T-helper 17 cell (primary cell): Measurements from ENCODE around the gene PPM1H. TPM values are rescaled to one million over a fixed set of nuclear protein-coding genes. Genes with fewer than 3 reads are reported as not detected.

Experiments
- ATAC-seq: fragments of 150-1000 bp; cut with Tn5 transposase; 2 replicates; pipeline ENCODE4 v1.10.0; 2021; ENCODE audit warnings: mild to moderate bottlenecking, moderate library complexity
- DNase-seq, 3 donors: peaks; one replicate each; pipeline versions ENCODE4 v3.0.0 to v3.0.0-alpha.2; 2020 to 2021
- H3K9me3 ChIP-seq: one replicate; pipeline ENCODE4 v1.7.0; 2013; ENCODE audit warnings: low read length, mild to moderate bottlenecking; ENCODE audit not compliant: control insufficient read depth, poor library complexity, severe bottlenecking
- H3K27ac Mint-ChIP-seq: one replicate; pipeline ENCODE4 v1.8.0; 2022; ENCODE audit warnings: mild to moderate bottlenecking, moderate library complexity, mixed read lengths
- H3K27me3 Mint-ChIP-seq: one replicate; pipeline ENCODE4 v1.8.0; 2022; ENCODE audit warnings: mixed read lengths
- H3K36me3 Mint-ChIP-seq: one replicate; pipeline ENCODE4 v1.8.0; 2022; ENCODE audit warnings: low read depth, mixed read lengths
- H3K4me1 Mint-ChIP-seq: one replicate; pipeline ENCODE4 v1.8.0; 2022; ENCODE audit warnings: mild to moderate bottlenecking, mixed read lengths
- H3K4me3 Mint-ChIP-seq: one replicate; pipeline ENCODE4 v1.8.0; 2022; ENCODE audit warnings: mild to moderate bottlenecking, moderate library complexity, mixed read lengths
- total RNA-seq, 4 donors: library from RNA in 2 of 4; stranded (reverse) in 2 of 4; gene quantifications; one replicate each; pipeline ENCODE4 v1.2.3 and lab custom pipeline; 2022 to 2026

The PPM1H gene
- total RNA-seq, 2 donors from 2014 or later = 0.31 TPM; not detected in 1

GRCh38 chr12:62654326-62655241 is 280.4 kb downstream of the PPM1H start:
- peak overlapping the region; percentile 59 for H3K4me3 Mint-ChIP-seq
- no peak for ATAC-seq
- no peak for DNase-seq
- no peak overlapping the region for H3K27ac Mint-ChIP-seq
- H3K9me3 ChIP-seq = no peaks in the 10 kb centered on the region
- peaks cover 4% of the 10 kb centered on the region for H3K4me1 Mint-ChIP-seq
- H3K36me3 Mint-ChIP-seq = no peaks in the 10 kb centered on the region
- peaks cover 42% of the 10 kb centered on the region for H3K27me3 Mint-ChIP-seq

- no peak for DNase-seq
- Mint-ChIP-seq H3K27ac (no peak overlapping the region), H3K4me3 (no peak overlapping the region), H3K27me3 (peaks cover 42% of the 10 kb centered on the region), H3K4me1 (peaks cover 4% of the 10 kb centered on the region), H3K36me3 (no peaks in the 10 kb centered on the region)
- no peak for ATAC-seq
- H3K9me3 ChIP-seq = no peaks in the 10 kb centered on the region
Measured at GRCh38 chr12:62653740-62654139, 281.2 kb downstream of the PPM1H start.

- no peak for ATAC-seq
Measured at GRCh38 chr12:62653304-62653703, 281.6 kb downstream of the PPM1H start.

GRCh38 chr12:62651138-62651537 is 283.8 kb downstream of the PPM1H start:
- DNase-seq = no peak
- Mint-ChIP-seq H3K27me3 (peaks cover 32% of the 10 kb centered on the region), H3K36me3 (no peaks in the 10 kb centered on the region), H3K4me3 (no peak overlapping the region), H3K27ac (no peak overlapping the region), H3K4me1 (peaks cover 4% of the 10 kb centered on the region)
- no peaks in the 10 kb centered on the region for H3K9me3 ChIP-seq
- ATAC-seq = no peak

More at GRCh38 chr12:62653304-62653703, 281.6 kb downstream of the PPM1H start:
- Mint-ChIP-seq H3K27ac (no peak overlapping the region), H3K4me1 (peaks cover 4% of the 10 kb centered on the region), H3K4me3 (no peak overlapping the region), H3K27me3 (peaks cover 42% of the 10 kb centered on the region), H3K36me3 (no peaks in the 10 kb centered on the region)
- H3K9me3 ChIP-seq = no peaks in the 10 kb centered on the region
- no peak for DNase-seq

GRCh38 chr12:62649412-62650138 is 285.4 kb downstream of the PPM1H start:
- Mint-ChIP-seq H3K36me3 (no peaks in the 10 kb centered on the region), H3K27me3 (peaks cover 21% of the 10 kb centered on the region), H3K4me1 (peaks cover 2% of the 10 kb centered on the region), H3K4me3 (no peak overlapping the region), H3K27ac (no peak overlapping the region)
- H3K9me3 ChIP-seq = no peaks in the 10 kb centered on the region
- no peak for DNase-seq
- ATAC-seq = no peak

GRCh38 chr12:62647586-62647985 is 287.4 kb downstream of the PPM1H start:
- Mint-ChIP-seq H3K36me3 (no peaks in the 10 kb centered on the region), H3K4me3 (no peak overlapping the region), H3K27ac (peak overlapping the region; percentile 17), H3K4me1 (no peaks in the 10 kb centered on the region), H3K27me3 (peaks cover 10% of the 10 kb centered on the region)
- ATAC-seq (no peak), DNase-seq (no peak)
- no peaks in the 10 kb centered on the region for H3K9me3 ChIP-seq

GRCh38 chr12:62646566-62646965 is 288.4 kb downstream of the PPM1H start:
- no peak overlapping the region for H3K27ac Mint-ChIP-seq
- H3K9me3 ChIP-seq = no peaks in the 10 kb centered on the region
- no peaks in the 10 kb centered on the region for H3K36me3 Mint-ChIP-seq
- peaks cover under 1% of the 10 kb centered on the region for H3K4me1 Mint-ChIP-seq
- DNase-seq (no peak), ATAC-seq (no peak)
- peaks cover 10% of the 10 kb centered on the region for H3K27me3 Mint-ChIP-seq
- no peak overlapping the region for H3K4me3 Mint-ChIP-seq

GRCh38 chr12:62643486-62643885 is 291.5 kb downstream of the PPM1H start:
- Mint-ChIP-seq H3K4me1 (peaks cover 8% of the 10 kb centered on the region), H3K27me3 (peaks cover 10% of the 10 kb centered on the region)
- no peak for ATAC-seq

GRCh38 chr12:62642486-62642885 is 292.5 kb downstream of the PPM1H start:
- no peak overlapping the region for H3K27ac Mint-ChIP-seq
- no peaks in the 10 kb centered on the region for H3K9me3 ChIP-seq

More at GRCh38 chr12:62643486-62643885, 291.5 kb downstream of the PPM1H start:
- no peaks in the 10 kb centered on the region for H3K9me3 ChIP-seq
- H3K4me3 Mint-ChIP-seq = no peak overlapping the region
- no peak for DNase-seq
- no peaks in the 10 kb centered on the region for H3K36me3 Mint-ChIP-seq
- H3K27ac Mint-ChIP-seq = no peak overlapping the region

GRCh38 chr12:62640910-62641448 is 294.0 kb downstream of the PPM1H start:
- Mint-ChIP-seq H3K27ac (peak overlapping the region; percentile 60), H3K4me1 (peaks cover 8% of the 10 kb centered on the region), H3K36me3 (no peaks in the 10 kb centered on the region), H3K27me3 (peaks cover 6% of the 10 kb centered on the region), H3K4me3 (peak overlapping the region; percentile 73)
- DNase-seq (no peak), ATAC-seq (peak; percentile 95)
- H3K9me3 ChIP-seq = no peaks in the 10 kb centered on the region

More at GRCh38 chr12:62642486-62642885, 292.5 kb downstream of the PPM1H start:
- no peak for DNase-seq
- Mint-ChIP-seq H3K4me1 (peaks cover 8% of the 10 kb centered on the region), H3K36me3 (no peaks in the 10 kb centered on the region), H3K27me3 (peaks cover 10% of the 10 kb centered on the region), H3K4me3 (no peak overlapping the region)
- no peak for ATAC-seq

GRCh38 chr12:62637679-62638078 is 297.3 kb downstream of the PPM1H start:
- H3K27me3 Mint-ChIP-seq = peaks cover 36% of the 10 kb centered on the region
- H3K36me3 Mint-ChIP-seq = no peaks in the 10 kb centered on the region
- H3K4me3 Mint-ChIP-seq = no peak overlapping the region
- peaks cover 8% of the 10 kb centered on the region for H3K4me1 Mint-ChIP-seq
- no peaks in the 10 kb centered on the region for H3K9me3 ChIP-seq
- ATAC-seq (no peak), DNase-seq (no peak)
- H3K27ac Mint-ChIP-seq = no peak overlapping the region

- H3K36me3 Mint-ChIP-seq = peaks cover 3% of the 10 kb centered on the region
- DNase-seq (no peak), ATAC-seq (no peak)
- H3K9me3 ChIP-seq = no peaks in the 10 kb centered on the region
- H3K27ac Mint-ChIP-seq = no peak overlapping the region
- peaks cover 9% of the 10 kb centered on the region for H3K4me1 Mint-ChIP-seq
- no peak overlapping the region for H3K4me3 Mint-ChIP-seq
- peaks cover 57% of the 10 kb centered on the region for H3K27me3 Mint-ChIP-seq
Measured at GRCh38 chr12:62635649-62636048, 299.3 kb downstream of the PPM1H start.

GRCh38 chr12:62632411-62632918 is 302.5 kb downstream of the PPM1H start:
- ATAC-seq (peak; percentile 42), DNase-seq (peak in 1 of 3 donors; percentile 14)
- Mint-ChIP-seq H3K27ac (no peak overlapping the region), H3K36me3 (peaks cover 3% of the 10 kb centered on the region), H3K27me3 (peaks cover 81% of the 10 kb centered on the region), H3K4me1 (peaks cover 9% of the 10 kb centered on the region), H3K4me3 (peak overlapping the region; percentile 90)
- no peaks in the 10 kb centered on the region for H3K9me3 ChIP-seq
